Tibial artery (tissue), 4 donors: ENCODE results near the gene BABAM2.
"Not testable (repeated sequence)": the region's sequence is repeated elsewhere in the genome, so short reads cannot be mapped to it uniquely, and the experiment has no call there.

ENCODE experiments used
- DNase-seq, 2 donors: peaks; one replicate each; pipeline ENCODE4 v3.0.0-alpha.2; 2019
- H3K27ac ChIP-seq, 2 donors: fragments of 200-600 bp; sonication (generic) in 1 of 2; 1 replicate in 1 of 2; 2 replicates in 1 of 2; pipeline ENCODE4 v1.5.1; 2018 to 2019; ENCODE audit warnings: mild to moderate bottlenecking in 1 of 2
- H3K27me3 ChIP-seq, 2 donors: fragments of 200-600 bp; sonication (generic) in 1 of 2; one replicate each; pipeline versions ENCODE4 v1.5.1 to v1.6.0; 2016 to 2019
- H3K36me3 ChIP-seq, 3 donors: fragments of 200-600 bp; sonication (generic) in 2 of 3; one replicate each; pipeline ENCODE4 v1.5.1; 2016 to 2019; ENCODE audit warnings: mild to moderate bottlenecking in 2 of 3
- H3K4me1 ChIP-seq, 4 donors: fragments of 200-600 bp; sonication (generic) in 2 of 4; 1 replicate in 3 of 4; 2 replicates in 1 of 4; pipeline ENCODE4 v1.5.1; 2016 to 2019
- H3K4me3 ChIP-seq, 2 donors: fragments of 200-600 bp; sonication (generic) in 1 of 2; 1 replicate in 1 of 2; 2 replicates in 1 of 2; pipeline ENCODE4 v1.5.1; 2018 to 2019; ENCODE audit warnings: mild to moderate bottlenecking in 2 of 2
- H3K9me3 ChIP-seq, 3 donors: fragments of 200-600 bp; sonication (generic) in 1 of 3; one replicate each; pipeline ENCODE4 v1.5.1; 2016 to 2019
- CTCF ChIP-seq, 2 experiments: fragments of 200-600 bp in 1 of 2; fragments of 450-650 bp in 1 of 2; IDR thresholded peaks; one replicate each; pipeline ENCODE4 v1.5.1; 2017 to 2019; ENCODE audit warnings: antibody characterized with exemption in 2 of 2, mild to moderate bottlenecking in 1 of 2, moderate library complexity in 1 of 2
- intact Hi-C: fragments of 100-400 bp; cut with DNase I; formaldehyde crosslinking; loops from one replicate; pipeline ENCODE4 v1.15.0; 2023; ENCODE audit warnings: low total_unique reads

Gene BABAM2

GRCh38 chr2:28009732-28010131, 119.2 kb downstream of the BABAM2 start:
- Histone ChIP-seq H3K9me3 (no peaks in the 10 kb centered on the region), H3K27me3 (no peaks in the 10 kb centered on the region), H3K27ac (no peak overlapping the region), H3K4me3 (no peak overlapping the region), H3K4me1 (no peaks in the 10 kb centered on the region), H3K36me3 (no peaks in the 10 kb centered on the region)
- intact Hi-C loops = no loop called here
- no peak for DNase-seq
- TF ChIP-seq CTCF (IDR thresholded peaks at IDR 0.05) = no peak

GRCh38 chr2:28011322-28011737, 120.8 kb downstream of the BABAM2 start:
- no peaks in the 10 kb centered on the region for H3K27me3 ChIP-seq
- H3K27ac ChIP-seq = no peak overlapping the region
- no peak for DNase-seq
- intact Hi-C loops = no loop called here
- H3K4me1 ChIP-seq = no peaks in the 10 kb centered on the region
- no peak overlapping the region for H3K4me3 ChIP-seq
- no peaks in the 10 kb centered on the region for H3K9me3 ChIP-seq
- no peak for TF ChIP-seq CTCF (IDR thresholded peaks at IDR 0.05)
- no peaks in the 10 kb centered on the region for H3K36me3 ChIP-seq

GRCh38 chr2:28018474-28018873, 127.9 kb downstream of the BABAM2 start:
- H3K4me1 ChIP-seq, intact Hi-C loops: not testable (repeated sequence)

GRCh38 chr2:28019521-28019920, 129.0 kb downstream of the BABAM2 start:
- intact Hi-C loops, H3K36me3 ChIP-seq, H3K27ac ChIP-seq, H3K27me3 ChIP-seq, H3K4me1 ChIP-seq, DNase-seq, H3K9me3 ChIP-seq, H3K4me3 ChIP-seq: not testable (repeated sequence)

More at GRCh38 chr2:28018474-28018873, 127.9 kb downstream of the BABAM2 start:
- H3K27me3 ChIP-seq, DNase-seq, H3K9me3 ChIP-seq, H3K4me3 ChIP-seq, H3K36me3 ChIP-seq, H3K27ac ChIP-seq: not testable (repeated sequence)

GRCh38 chr2:28021898-28022297, 131.4 kb downstream of the BABAM2 start:
- Histone ChIP-seq H3K4me3 (no peak overlapping the region), H3K36me3 (peaks cover 5 to 13% (median 13%) of the 10 kb centered on the region in 3 donors), H3K4me1 (no peaks in the 10 kb centered on the region), H3K9me3 (no peaks in the 10 kb centered on the region), H3K27me3 (no peaks in the 10 kb centered on the region), H3K27ac (no peak overlapping the region)
- intact Hi-C loops = no loop called here
- DNase-seq = no peak
- no peak for TF ChIP-seq CTCF (IDR thresholded peaks at IDR 0.05)

GRCh38 chr2:28025123-28025522, 134.6 kb downstream of the BABAM2 start:
- no peaks in the 10 kb centered on the region for H3K27me3 ChIP-seq
- H3K36me3 ChIP-seq = peaks cover 5 to 18% (median 13%) of the 10 kb centered on the region in 3 donors
- DNase-seq = no peak
- no peaks in the 10 kb centered on the region for H3K4me1 ChIP-seq
- H3K27ac ChIP-seq = no peak overlapping the region
- H3K9me3 ChIP-seq = no peaks in the 10 kb centered on the region
- intact Hi-C loops = no loop called here
- no peak overlapping the region for H3K4me3 ChIP-seq
- no peak for TF ChIP-seq CTCF (IDR thresholded peaks at IDR 0.05)

GRCh38 chr2:28026230-28026629, 135.7 kb downstream of the BABAM2 start:
- peaks cover 5 to 18% (median 13%) of the 10 kb centered on the region in 3 donors for H3K36me3 ChIP-seq
- H3K27ac ChIP-seq, intact Hi-C loops, H3K27me3 ChIP-seq, H3K9me3 ChIP-seq, DNase-seq, H3K4me3 ChIP-seq: not testable (repeated sequence)
- peaks cover 0 to 10% (median 3%) of the 10 kb centered on the region in 4 donors for H3K4me1 ChIP-seq
